Uterus (tissue), 2 donors: ENCODE results near the gene TEX13C.

Experiments used
- POLR2A ChIP-seq, 2 donors: fragments of 450-650 bp; IDR thresholded peaks; one replicate each; pipeline ENCODE4 v1.6.1; 2016; ENCODE audit warnings: antibody characterized with exemption in 2 of 2, mild to moderate bottlenecking in 1 of 2, moderate library complexity in 1 of 2
- TF ChIP-seq, protein P1 (sequence below), 4 experiments: fragments of 200-600 bp in 2 of 4; fragments of 450-650 bp in 2 of 4; sonication (generic) in 2 of 4; IDR thresholded peaks; one replicate each; pipeline ENCODE4 v1.5.1; 2016 to 2019; ENCODE audit warnings: antibody characterized with exemption in 4 of 4, mild to moderate bottlenecking in 2 of 4, moderate library complexity in 1 of 4

DNA sequence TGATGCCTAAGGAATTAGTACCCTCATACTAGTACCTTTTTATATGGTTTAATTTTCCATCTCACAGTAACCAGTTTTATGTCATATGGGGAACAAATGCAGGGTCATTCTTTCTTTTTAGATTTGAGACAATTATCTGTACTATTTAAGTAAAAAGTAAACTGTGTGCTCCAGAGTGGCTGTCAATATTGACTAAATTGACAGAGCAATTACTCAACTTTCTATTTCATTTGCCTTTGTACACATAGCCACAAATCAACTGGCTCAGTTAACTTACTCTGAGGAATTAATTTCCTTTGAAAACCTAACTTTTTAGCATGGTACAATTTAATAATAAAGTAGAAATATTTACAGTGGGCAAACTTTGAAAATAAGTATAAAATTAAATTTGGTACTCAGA is 28.5 kb upstream of the TEX13C start:
- TF ChIP-seq POLR2A (IDR thresholded peaks at IDR 0.05) = no peak
- TF ChIP-seq, protein P1, sequence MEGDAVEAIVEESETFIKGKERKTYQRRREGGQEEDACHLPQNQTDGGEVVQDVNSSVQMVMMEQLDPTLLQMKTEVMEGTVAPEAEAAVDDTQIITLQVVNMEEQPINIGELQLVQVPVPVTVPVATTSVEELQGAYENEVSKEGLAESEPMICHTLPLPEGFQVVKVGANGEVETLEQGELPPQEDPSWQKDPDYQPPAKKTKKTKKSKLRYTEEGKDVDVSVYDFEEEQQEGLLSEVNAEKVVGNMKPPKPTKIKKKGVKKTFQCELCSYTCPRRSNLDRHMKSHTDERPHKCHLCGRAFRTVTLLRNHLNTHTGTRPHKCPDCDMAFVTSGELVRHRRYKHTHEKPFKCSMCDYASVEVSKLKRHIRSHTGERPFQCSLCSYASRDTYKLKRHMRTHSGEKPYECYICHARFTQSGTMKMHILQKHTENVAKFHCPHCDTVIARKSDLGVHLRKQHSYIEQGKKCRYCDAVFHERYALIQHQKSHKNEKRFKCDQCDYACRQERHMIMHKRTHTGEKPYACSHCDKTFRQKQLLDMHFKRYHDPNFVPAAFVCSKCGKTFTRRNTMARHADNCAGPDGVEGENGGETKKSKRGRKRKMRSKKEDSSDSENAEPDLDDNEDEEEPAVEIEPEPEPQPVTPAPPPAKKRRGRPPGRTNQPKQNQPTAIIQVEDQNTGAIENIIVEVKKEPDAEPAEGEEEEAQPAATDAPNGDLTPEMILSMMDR (IDR thresholded peaks at IDR 0.05) = no peak
